CD8-positive, alpha-beta memory T cell (primary cell): ENCODE results near the gene PIK3IP1. TPM values are rescaled to one million over a fixed set of nuclear protein-coding genes. Genes with fewer than 3 reads are reported as not detected.
"Not testable (repeated sequence)": the region's sequence is repeated elsewhere in the genome, so short reads cannot be mapped to it uniquely, and the experiment has no call there.

ENCODE experiments used
- CTCF ChIA-PET: fragments of 350-600 bp; sonication (Branson Sonifier 250); formaldehyde crosslinking; loops from one replicate; lab custom pipeline; 2021; ENCODE audit warnings: antibody characterized with exemption; lab: Charles Lee
- POLR2A ChIA-PET: fragments of 350-600 bp; sonication (Branson Sonifier 250); formaldehyde crosslinking; loops from one replicate; lab custom pipeline; 2021; ENCODE audit warnings: antibody characterized with exemption; lab: Charles Lee
- DNase-seq, 5 donors: peaks; one replicate each; pipeline versions ENCODE4 v3.0.0 to v3.0.0-alpha.2; 2020 to 2022; ENCODE audit warnings: mixed read lengths in 1 of 5
- H3K27ac ChIP-seq: one replicate; pipeline ENCODE4 v1.7.0; 2013; ENCODE audit warnings: low read depth, mild to moderate bottlenecking, low read length, moderate library complexity
- H3K27me3 ChIP-seq: 2 replicates; pipeline ENCODE4 v1.7.0; 2013; ENCODE audit warnings: low read length, mild to moderate bottlenecking; ENCODE audit not compliant: insufficient read depth, poor library complexity, severe bottlenecking
- H3K36me3 ChIP-seq: 2 replicates; pipeline ENCODE4 v1.7.0; 2013; ENCODE audit warnings: mild to moderate bottlenecking, low read length, moderate library complexity; ENCODE audit not compliant: insufficient read depth
- H3K4me1 ChIP-seq: 2 replicates; pipeline ENCODE4 v1.7.0; 2013; ENCODE audit warnings: mild to moderate bottlenecking, low read length, moderate library complexity; ENCODE audit not compliant: insufficient read depth
- H3K4me3 ChIP-seq: 2 replicates; pipeline ENCODE4 v1.7.0; 2013; ENCODE audit warnings: mild to moderate bottlenecking, low read length
- H3K9me3 ChIP-seq: 2 replicates; pipeline ENCODE4 v1.7.0; 2013; ENCODE audit warnings: mild to moderate bottlenecking, low read length
- H3K27ac Mint-ChIP-seq, 8 donors: one replicate each; pipeline ENCODE4 v1.8.0; 2020 to 2021; ENCODE audit warnings: mixed read lengths in 8 of 8, mild to moderate bottlenecking in 6 of 8, inconsistent platforms in 3 of 8, moderate library complexity in 3 of 8
- H3K27me3 Mint-ChIP-seq, 2 donors: one replicate each; pipeline ENCODE4 v1.8.0; 2020 to 2021; ENCODE audit warnings: mixed read lengths in 2 of 2, mild to moderate bottlenecking in 1 of 2, moderate library complexity in 1 of 2
- H3K36me3 Mint-ChIP-seq, 3 donors: one replicate each; pipeline ENCODE4 v1.8.0; 2020 to 2021; ENCODE audit warnings: mixed read lengths in 3 of 3, inconsistent platforms in 1 of 3, mild to moderate bottlenecking in 1 of 3
- H3K4me1 Mint-ChIP-seq, 3 donors: one replicate each; pipeline ENCODE4 v1.8.0; 2020 to 2021; ENCODE audit warnings: mixed read lengths in 3 of 3, inconsistent platforms in 1 of 3, mild to moderate bottlenecking in 1 of 3
- H3K4me3 Mint-ChIP-seq, 7 donors: one replicate each; pipeline ENCODE4 v1.8.0; 2020 to 2021; ENCODE audit warnings: mixed read lengths in 7 of 7, mild to moderate bottlenecking in 6 of 7, moderate library complexity in 4 of 7, inconsistent platforms in 2 of 7
- H3K9me3 Mint-ChIP-seq, 5 donors: one replicate each; pipeline ENCODE4 v1.8.0; 2020 to 2022; ENCODE audit warnings: mixed read lengths in 5 of 5, mild to moderate bottlenecking in 3 of 5, moderate library complexity in 2 of 5, inconsistent platforms in 1 of 5
- polyA plus RNA-seq: library from polyadenylated mRNA; unstranded; fragments of 300-500 nt; fragmentation: Illumina TruSeq; gene quantifications from one replicate; pipeline ENCODE4 v1.2.3, GENCODE V29; 2021
- total RNA-seq, 2 experiments: library from RNA; stranded (reverse); gene quantifications; one replicate each; pipeline ENCODE4 v1.2.3, GENCODE V29; 2021

Gene PIK3IP1
- total and polyA plus RNA-seq, 3 experiments from 2014 or later: 32.2 to 350 (median 35.3) TPM

- no peaks in the 10 kb centered on the region for H3K9me3 Mint-ChIP-seq
- Histone ChIP-seq H3K27ac (no peak overlapping the region), H3K27me3 (no peaks in the 10 kb centered on the region), H3K4me1 (peaks cover 14% of the 10 kb centered on the region), H3K4me3 (peak overlapping the region; percentile 30), H3K36me3 (no peaks in the 10 kb centered on the region), H3K9me3 (no peaks in the 10 kb centered on the region)
- H3K4me1 Mint-ChIP-seq: peaks cover 15 to 47% (median 31%) of the 10 kb centered on the region in 3 donors
- peak overlapping the region in 6 of 8 donors; percentile 1 to 74 (median 48) for H3K27ac Mint-ChIP-seq
- no peaks in the 10 kb centered on the region for H3K27me3 Mint-ChIP-seq
- ChIA-PET POLR2A (interaction anchor here (0.7 to 1.1 kb wide), 3 partner anchors 41 to 163 kb away, joined by 3 to 4 read pairs (median 4); no protein-coding TSS in a partner anchor), CTCF (interaction anchor here (0.8 to 6.3 kb wide), 5 partner anchors 18 to 42 kb away, joined by 3 to 23 read pairs (median 3); partner anchors contain the start of gene LIMK2)
- peaks cover 0 to 9% (median 5%) of the 10 kb centered on the region in 3 donors for H3K36me3 Mint-ChIP-seq
- peak; percentile 40 to 75 (median 47) for DNase-seq
- H3K4me3 Mint-ChIP-seq: peak overlapping the region in 6 of 7 donors; percentile 60 to 86 (median 74)
These were observed 44.0 kb downstream of the PIK3IP1 start for GRCh38 chr22:31248138-31248745.

GRCh38 chr22:31247726-31248125, 44.6 kb downstream of the PIK3IP1 start:
- Mint-ChIP-seq H3K9me3 (no peaks in the 10 kb centered on the region), H3K4me1 (peaks cover 15 to 46% (median 31%) of the 10 kb centered on the region in 3 donors), H3K27ac (peak overlapping the region in 6 of 8 donors; percentile 1 to 84 (median 57)), H3K27me3 (no peaks in the 10 kb centered on the region), H3K36me3 (peaks cover 0 to 10% (median 6%) of the 10 kb centered on the region in 3 donors), H3K4me3 (peak overlapping the region in 6 of 7 donors; percentile 60 to 86 (median 74))
- no peaks in the 10 kb centered on the region for H3K9me3 ChIP-seq
- H3K27me3 ChIP-seq: no peaks in the 10 kb centered on the region
- H3K4me1 ChIP-seq: peaks cover 14% of the 10 kb centered on the region
- H3K36me3 ChIP-seq: no peaks in the 10 kb centered on the region
- no peak overlapping the region for H3K27ac ChIP-seq
- CTCF ChIA-PET: interaction anchor here (0.8 to 6.3 kb wide), 5 partner anchors 18 to 43 kb away, joined by 3 to 23 read pairs (median 3); partner anchors contain the start of gene LIMK2
- POLR2A ChIA-PET: interaction anchor here (0.7 to 1.1 kb wide), 3 partner anchors 42 to 163 kb away, joined by 3 to 4 read pairs (median 4); no protein-coding TSS in a partner anchor
- DNase-seq: no peak
- peak overlapping the region; percentile 30 for H3K4me3 ChIP-seq

- Histone ChIP-seq H3K4me1 (peaks cover 14% of the 10 kb centered on the region), H3K27ac (no peak overlapping the region), H3K9me3 (no peaks in the 10 kb centered on the region), H3K27me3 (no peaks in the 10 kb centered on the region), H3K36me3 (no peaks in the 10 kb centered on the region), H3K4me3 (no peak overlapping the region)
- Mint-ChIP-seq H3K9me3 (no peaks in the 10 kb centered on the region), H3K36me3 (peaks cover 0 to 13% (median 13%) of the 10 kb centered on the region in 3 donors), H3K27me3 (no peaks in the 10 kb centered on the region), H3K4me3 (no peak overlapping the region), H3K4me1 (peaks cover 15 to 46% (median 39%) of the 10 kb centered on the region in 3 donors), H3K27ac (peak overlapping the region in 3 of 8 donors; percentile 6 to 58 (median 52))
- DNase-seq: no peak
- CTCF ChIA-PET: interaction anchor here (6.3 kb wide), 1 partner anchor 34 kb away, joined by 23 read pairs; the partner anchor contains the start of gene LIMK2
- POLR2A ChIA-PET: interaction anchor here (0.5 kb wide), 1 partner anchor 86 kb away, joined by 3 read pairs; no protein-coding TSS in a partner anchor
These were observed 45.6 kb downstream of the PIK3IP1 start for GRCh38 chr22:31246687-31247086.

- POLR2A ChIA-PET, H3K4me3 ChIP-seq, H3K9me3 ChIP-seq, H3K27me3 ChIP-seq, H3K4me3 Mint-ChIP-seq, H3K9me3 Mint-ChIP-seq, H3K36me3 ChIP-seq, H3K27ac ChIP-seq, H3K27ac Mint-ChIP-seq, H3K27me3 Mint-ChIP-seq, DNase-seq: not testable (repeated sequence)
- peaks cover 0 to 13% (median 13%) of the 10 kb centered on the region in 3 donors for H3K36me3 Mint-ChIP-seq
- peaks cover 15 to 46% (median 43%) of the 10 kb centered on the region in 3 donors for H3K4me1 Mint-ChIP-seq
- peaks cover 14% of the 10 kb centered on the region for H3K4me1 ChIP-seq
- CTCF ChIA-PET: interaction anchor here (1.8 to 6.3 kb wide), 2 partner anchors 27 to 34 kb away, joined by 5 to 23 read pairs; partner anchors contain the start of gene LIMK2
These were observed 46.3 kb downstream of the PIK3IP1 start for GRCh38 chr22:31245998-31246397.

- no peaks in the 10 kb centered on the region for H3K9me3 ChIP-seq
- no peaks in the 10 kb centered on the region for H3K9me3 Mint-ChIP-seq
- POLR2A ChIA-PET: no interaction called here
- peaks cover 0 to 12% (median 11%) of the 10 kb centered on the region in 3 donors for H3K36me3 Mint-ChIP-seq
- H3K4me1 ChIP-seq: peaks cover 14% of the 10 kb centered on the region
- no peaks in the 10 kb centered on the region for H3K27me3 Mint-ChIP-seq
- H3K27ac ChIP-seq: no peak overlapping the region
- peaks cover 14 to 47% (median 45%) of the 10 kb centered on the region in 3 donors for H3K4me1 Mint-ChIP-seq
- peak overlapping the region in 3 of 8 donors; percentile 1 to 74 (median 9) for H3K27ac Mint-ChIP-seq
- no peak overlapping the region for H3K4me3 ChIP-seq
- no peak overlapping the region for H3K4me3 Mint-ChIP-seq
- no peak for DNase-seq
- no peaks in the 10 kb centered on the region for H3K36me3 ChIP-seq
- H3K27me3 ChIP-seq: no peaks in the 10 kb centered on the region
- CTCF ChIA-PET: interaction anchor here (1.3 to 1.8 kb wide), 2 partner anchors 28 to 68 kb away, joined by 3 to 5 read pairs; no protein-coding TSS in a partner anchor
These were observed 47.3 kb downstream of the PIK3IP1 start for GRCh38 chr22:31244943-31245451.

- no peaks in the 10 kb centered on the region for H3K9me3 Mint-ChIP-seq
- H3K27me3 Mint-ChIP-seq: no peaks in the 10 kb centered on the region
- peaks cover 14% of the 10 kb centered on the region for H3K4me1 ChIP-seq
- no peak overlapping the region for H3K4me3 Mint-ChIP-seq
- no peaks in the 10 kb centered on the region for H3K36me3 ChIP-seq
- no peak for DNase-seq
- ChIA-PET CTCF (interaction anchor here (0.9 to 1.8 kb wide), 3 partner anchors 29 to 69 kb away, joined by 3 to 5 read pairs (median 3); no protein-coding TSS in a partner anchor), POLR2A (no interaction called here)
- no peak overlapping the region for H3K4me3 ChIP-seq
- no peak overlapping the region for H3K27ac ChIP-seq
- peak overlapping the region in 4 of 8 donors; percentile 1 to 68 (median 16) for H3K27ac Mint-ChIP-seq
- no peaks in the 10 kb centered on the region for H3K27me3 ChIP-seq
- H3K4me1 Mint-ChIP-seq: peaks cover 14 to 54% (median 51%) of the 10 kb centered on the region in 3 donors
- no peaks in the 10 kb centered on the region for H3K9me3 ChIP-seq
- peaks cover 0 to 12% (median 12%) of the 10 kb centered on the region in 3 donors for H3K36me3 Mint-ChIP-seq
These were observed 48.0 kb downstream of the PIK3IP1 start for GRCh38 chr22:31244046-31244942.

- H3K4me1 Mint-ChIP-seq: peaks cover 14 to 50% (median 48%) of the 10 kb centered on the region in 3 donors
- H3K27ac ChIP-seq: no peak overlapping the region
- no peaks in the 10 kb centered on the region for H3K9me3 ChIP-seq
- H3K27me3 Mint-ChIP-seq: no peaks in the 10 kb centered on the region
- H3K36me3 ChIP-seq: no peaks in the 10 kb centered on the region
- H3K4me3 ChIP-seq: no peak overlapping the region
- CTCF ChIA-PET: interaction anchor here (0.9 to 1.2 kb wide), 2 partner anchors 12 to 32 kb away, joined by 3 read pairs; no protein-coding TSS in a partner anchor
- H3K4me1 ChIP-seq: peaks cover 10% of the 10 kb centered on the region
- peaks cover 0 to 14% (median 13%) of the 10 kb centered on the region in 3 donors for H3K36me3 Mint-ChIP-seq
- peak overlapping the region in 1 of 8 donors; percentile 86 for H3K27ac Mint-ChIP-seq
- no peak overlapping the region for H3K4me3 Mint-ChIP-seq
- H3K9me3 Mint-ChIP-seq: no peaks in the 10 kb centered on the region
- POLR2A ChIA-PET: no interaction called here
- no peaks in the 10 kb centered on the region for H3K27me3 ChIP-seq
- DNase-seq: no peak
These were observed 48.8 kb downstream of the PIK3IP1 start for GRCh38 chr22:31243339-31244045.
